H1 (cell line): ENCODE measurements around the gene DRAXIN. TPM values are rescaled to one million over a fixed set of nuclear protein-coding genes. Genes with fewer than 3 reads are reported as not detected.

Experiments
- CTCF ChIA-PET: fragments of 300-600 bp; sonication (Branson Sonifier 250); formaldehyde crosslinking; loops from one replicate; lab custom pipeline; 2021; ENCODE audit not compliant: partially characterized antibody; lab: Charles Lee
- POLR2A ChIA-PET: fragments of 300-600 bp; sonication (Branson Sonifier 250); formaldehyde crosslinking; loops from one replicate; lab custom pipeline; 2021; ENCODE audit warnings: inconsistent platforms; ENCODE audit not compliant: partially characterized antibody; lab: Charles Lee
- DNase-seq, 2 experiments: peaks; one replicate each; pipeline versions ENCODE4 v3.0.0 to v3.0.0-alpha.2; 2010 to 2022; ENCODE audit warnings: low spot score in 2 of 2, low read depth in 1 of 2, mixed read lengths in 1 of 2
- FAIRE-seq: peaks from 2 replicates; lab custom pipeline; 2011; peaks lifted over from hg19 to GRCh38; lab: Jason Lieb, UNC
- H2AFZ ChIP-seq: 2 replicates; pipeline ENCODE4 v1.8.1; 2012; ENCODE audit warnings: low read length, inconsistent platforms
- H2AK5ac ChIP-seq: 2 replicates; pipeline ENCODE4 v1.6.1; 2013; ENCODE audit warnings: low read depth, low read length
- H2BK120ac ChIP-seq: replicated peaks from 2 replicates; pipeline ENCODE3; 2013; ENCODE audit warnings: low read depth, low read length, inconsistent platforms
- H2BK12ac ChIP-seq: 2 replicates; pipeline ENCODE4 v1.6.1; 2013; ENCODE audit warnings: low read depth, low read length
- H2BK15ac ChIP-seq: 2 replicates; pipeline ENCODE4 v1.6.1; 2013; ENCODE audit warnings: low read length
- H2BK20ac ChIP-seq: 2 replicates; pipeline ENCODE4 v1.6.1; 2013; ENCODE audit warnings: low read length
- H2BK5ac ChIP-seq: 2 replicates; pipeline ENCODE4 v1.6.1; 2013; ENCODE audit warnings: low read depth, low read length
- H3K14ac ChIP-seq: 2 replicates; pipeline ENCODE4 v1.6.1; 2013; ENCODE audit warnings: inconsistent platforms; ENCODE audit not compliant: insufficient read length
- H3K18ac ChIP-seq: 2 replicates; pipeline ENCODE4 v1.6.1; 2013; ENCODE audit warnings: low read length; ENCODE audit errors: extremely low read depth
- H3K23ac ChIP-seq: 2 replicates; pipeline ENCODE4 v1.6.1; 2013; ENCODE audit warnings: inconsistent platforms; ENCODE audit not compliant: insufficient read length
- H3K23me2 ChIP-seq: 2 replicates; pipeline ENCODE4 v1.6.1; 2013; ENCODE audit warnings: low read depth, low read length
- H3K27ac ChIP-seq: 2 replicates; pipeline ENCODE4 v1.6.1; 2011; ENCODE audit warnings: low read depth, low read length, inconsistent platforms
- H3K27me3 ChIP-seq, 4 experiments: replicated peaks in 1 of 4; 1 replicate in 1 of 4; 2 replicates in 3 of 4; pipeline versions ENCODE4 v1.6.1 to v1.8.1; 2011 to 2013; ENCODE audit warnings: low read length in 3 of 4, mild to moderate bottlenecking in 3 of 4, inconsistent platforms in 2 of 4, mixed read lengths in 2 of 4, moderate library complexity in 1 of 4; ENCODE audit not compliant: control insufficient read depth in 3 of 4, insufficient read depth in 3 of 4; ENCODE audit errors: extremely low read depth in 1 of 4
- H3K36me3 ChIP-seq, 4 experiments: 2 replicates each; pipeline versions ENCODE4 v1.6.1 to v1.8.1; 2011 to 2013; ENCODE audit warnings: mild to moderate bottlenecking in 4 of 4, low read length in 3 of 4, moderate library complexity in 2 of 4, control low read depth in 1 of 4, inconsistent platforms in 1 of 4; ENCODE audit not compliant: insufficient read depth in 4 of 4, control insufficient read depth in 2 of 4
- H3K4ac ChIP-seq: replicated peaks from 2 replicates; pipeline ENCODE3; 2013; ENCODE audit warnings: low read length, low read depth, mixed read lengths, inconsistent platforms; ENCODE audit not compliant: insufficient read length
- H3K4me1 ChIP-seq, 4 experiments: replicated peaks in 1 of 4; 1 replicate in 1 of 4; 2 replicates in 3 of 4; pipeline versions ENCODE4 v1.6.1 to v1.8.1; 2011 to 2013; ENCODE audit warnings: low read length in 3 of 4, inconsistent platforms in 2 of 4, mixed read lengths in 1 of 4; ENCODE audit not compliant: insufficient read depth in 4 of 4, control insufficient read depth in 3 of 4
- H3K4me2 ChIP-seq, 2 experiments: 2 replicates each; pipeline versions ENCODE4 v1.6.1 to v1.8.1; 2011 to 2013; ENCODE audit warnings: low read depth in 2 of 2, low read length in 2 of 2, control low read depth in 1 of 2, inconsistent platforms in 1 of 2, mild to moderate bottlenecking in 1 of 2; ENCODE audit not compliant: insufficient read depth in 1 of 2
- H3K4me3 ChIP-seq, 4 experiments: fragments of 200-600, 300-600 bp in 1 of 4; sonication (generic), shearing (Covaris generic), sonication (Bioruptor Twin) in 1 of 4; 2 replicates each; pipeline versions ENCODE4 v1.5.1 to v1.8.1; 2011 to 2016; ENCODE audit warnings: low read length in 4 of 4, low read depth in 3 of 4, control low read depth in 2 of 4, inconsistent platforms in 2 of 4, mild to moderate bottlenecking in 2 of 4, mixed read lengths in 1 of 4, moderate library complexity in 1 of 4; ENCODE audit not compliant: insufficient read depth in 2 of 4; ENCODE audit errors: extremely low read depth in 1 of 4
- H3K56ac ChIP-seq: replicated peaks from 2 replicates; pipeline ENCODE3; 2013; ENCODE audit warnings: low read depth, mild to moderate bottlenecking, mixed read lengths, low read length, inconsistent platforms; ENCODE audit not compliant: insufficient read length
- H3K79me1 ChIP-seq: 2 replicates; pipeline ENCODE4 v1.6.1; 2013; ENCODE audit warnings: low read depth, low read length, control low read depth
- H3K79me2 ChIP-seq, 2 experiments: 2 replicates each; pipeline versions ENCODE4 v1.6.1 to v1.8.1; 2012 to 2013; ENCODE audit warnings: low read length in 2 of 2, mild to moderate bottlenecking in 2 of 2, inconsistent platforms in 1 of 2; ENCODE audit not compliant: insufficient read depth in 2 of 2, control insufficient read depth in 1 of 2
- H3K9ac ChIP-seq, 4 experiments: replicated peaks in 1 of 4; 1 replicate in 1 of 4; 2 replicates in 3 of 4; pipeline versions ENCODE4 v1.6.1 to v1.8.1; 2011 to 2013; ENCODE audit warnings: low read depth in 3 of 4, low read length in 3 of 4, control low read depth in 2 of 4, mild to moderate bottlenecking in 2 of 4, moderate library complexity in 2 of 4, inconsistent platforms in 1 of 4; ENCODE audit errors: extremely low read depth in 1 of 4
- H3K9me3 ChIP-seq, 2 experiments: 2 replicates each; pipeline versions ENCODE4 v1.6.1 to v1.8.1; 2012 to 2013; ENCODE audit warnings: mild to moderate bottlenecking in 2 of 2, moderate library complexity in 2 of 2, control low read depth in 1 of 2, inconsistent platforms in 1 of 2, low read depth in 1 of 2, low read length in 1 of 2, mixed read lengths in 1 of 2; ENCODE audit not compliant: insufficient read depth in 2 of 2
- H4K20me1 ChIP-seq, 2 experiments: replicated peaks in 1 of 2; 2 replicates each; pipeline versions ENCODE3 to v1.8.1; 2011 to 2013; ENCODE audit warnings: inconsistent platforms in 2 of 2, low read length in 2 of 2, mild to moderate bottlenecking in 1 of 2; ENCODE audit not compliant: insufficient read depth in 2 of 2, control insufficient read depth in 1 of 2
- H4K5ac ChIP-seq: 2 replicates; pipeline ENCODE4 v1.6.1; 2013; ENCODE audit warnings: low read length, low read depth, mixed read lengths, inconsistent platforms; ENCODE audit not compliant: insufficient read length
- H4K8ac ChIP-seq: 2 replicates; pipeline ENCODE4 v1.8.0; 2013; ENCODE audit warnings: mild to moderate bottlenecking, moderate library complexity, low read length, inconsistent platforms; ENCODE audit not compliant: insufficient read depth; ENCODE audit errors: extremely low read depth
- H4K91ac ChIP-seq: replicated peaks from 2 replicates; pipeline ENCODE3; 2013; ENCODE audit warnings: low read length, mixed read lengths, inconsistent platforms; ENCODE audit not compliant: insufficient read length
- KDM1A ChIP-seq: fragments of 200-600, 300-600 bp; sonication (generic); IDR thresholded peaks from 2 replicates; pipeline ENCODE4 v1.7.1; 2016; ENCODE audit warnings: mild to moderate bottlenecking, low read length, borderline replicate concordance
- PHF8 ChIP-seq: fragments of 200-600 bp; sonication (generic); conservative IDR thresholded peaks from 2 replicates; pipeline ENCODE4 v1.7.1; 2012; ENCODE audit warnings: low read depth, mild to moderate bottlenecking, inconsistent platforms, low read length, moderate library complexity
- RFX5 ChIP-seq: IDR thresholded peaks from 2 replicates; pipeline ENCODE4 v1.6.1; 2011; ENCODE audit warnings: low read depth, low read length, improper control_type of control experiment, borderline replicate concordance
- WGBS, 2 experiments: shearing (Covaris generic) in 1 of 2; methylation state at CpG; one replicate each; pipeline versions ENCODE4 v1.1.6 to v1.1.7; 2013 to 2015; ENCODE audit warnings: low lambda C conversion rate in 2 of 2, mixed read lengths in 2 of 2, inconsistent platforms in 1 of 2, low coverage in 1 of 2, missing lambda C conversion rate in 1 of 2; ENCODE audit not compliant: insufficient replicate concordance in 2 of 2, insufficient coverage in 1 of 2, insufficient read length in 1 of 2; ENCODE audit errors: extremely low coverage in 1 of 2, missing lambda C conversion rate in 1 of 2; 5-methylcytosine and 5-hydroxymethylcytosine counted together
- polyA plus RNA-seq, 7 experiments: library from polyadenylated mRNA; depleted of rRNA in 3 of 7; stranded (reverse) in 5 of 7; unstranded in 2 of 7; fragments of >200 nt in 5 of 7; fragments of 200-250 nt in 2 of 7; gene quantifications; 1 replicate in 5 of 7; 2 replicates in 1 of 7; 4 replicates in 1 of 7; pipeline versions ENCODE4 v1.2.1 to v1.2.3, GENCODE V29; 2011 to 2013; ENCODE audit warnings: missing spikeins in 2 of 7, mixed read lengths in 2 of 7
- total RNA-seq: library from RNA; stranded (reverse); fragmentation: NEBNext Ultra II Directional; extraction: Animal tissue kit (Norgen Biotek cat#: 25700); gene quantifications from 2 replicates; pipeline ENCODE4 v1.2.1, GENCODE V29; 2021

The DRAXIN gene
- total and polyA plus RNA-seq, 2 of the 8 experiments (the other 6 are each of a cell fraction or from before 2014, with no cell fraction given): 4.6 to 17.6 TPM

GRCh38 chr1:11744287-11744686 is 52.8 kb downstream of the DRAXIN start:
- Histone ChIP-seq H3K14ac (no peak overlapping the region), H3K27me3 (no peaks in the 10 kb centered on the region), H3K4me3 (no peak overlapping the region), H3K36me3 (peaks cover 2 to 17% (median 8%) of the 10 kb centered on the region in 4 experiments; a peak in 5 of 8 replicates), H3K9me3 (no peaks in the 10 kb centered on the region), H3K4ac (no peak overlapping the region), H4K91ac (no peak overlapping the region), H2BK5ac (no peak overlapping the region), H3K79me1 (peaks cover 2% of the 10 kb centered on the region; the same call in 1 of the 2 replicates), H3K56ac (no peak overlapping the region), H2BK20ac (no peak overlapping the region), H2AK5ac (no peak overlapping the region), H4K5ac (no peak overlapping the region), H2AFZ (no peak overlapping the region), H3K27ac (no peak overlapping the region), H4K8ac (no peak overlapping the region), H2BK15ac (no peak overlapping the region), H3K4me2 (no peak overlapping the region), H3K18ac (no peak overlapping the region), H3K23me2 (no peaks in the 10 kb centered on the region; the same call in 1 of the 2 replicates), H4K20me1 (peaks cover 0 to 4% of the 10 kb centered on the region in 2 experiments), H3K9ac (no peak overlapping the region), H2BK120ac (no peak overlapping the region), H3K79me2 (no peaks in the 10 kb centered on the region), H3K23ac (no peak overlapping the region), H3K4me1 (peaks cover 0 to 11% (median 1%) of the 10 kb centered on the region in 4 experiments; a peak in 6 of 7 replicates), H2BK12ac (no peak overlapping the region)
- DNase-seq (no peak), FAIRE-seq (no peak)
- CTCF ChIA-PET: interaction anchor here (0.8 to 1.4 kb wide), 3 partner anchors 13 to 25 kb away, joined by 3 to 4 read pairs (median 4); no protein-coding TSS in a partner anchor
- TF ChIP-seq RFX5: no peak
- TF ChIP-seq KDM1A: no peak
- no peak for TF ChIP-seq PHF8
- 83% methylated on average over 9 of the region's 9 CpGs; no CpG with 5 or more reads in 1 of the 2 experiments for WGBS, 2 experiments
- POLR2A ChIA-PET: interaction anchor here (0.9 to 2.0 kb wide), 3 partner anchors 9 to 65 kb away, joined by 4 to 8 read pairs (median 4); no protein-coding TSS in a partner anchor
